GM18861 (cell line): Measurements from ENCODE around the gene KRTAP10-10.
"Not testable (repeated sequence)": the region's sequence is repeated elsewhere in the genome, so short reads cannot be mapped to it uniquely, and the experiment has no call there.

Source experiments
- ATAC-seq: cut with Tn5 transposase; IDR thresholded peaks from one replicate; pipeline ENCODE4 v1.9.1; 2021; ENCODE audit not compliant: unreplicated experiment

Gene KRTAP10-10

GRCh38 chr21:44637018-44637850 lies at the start of gene KRTAP10-10:
Gene KRTAP10-10, plus strand, starts transcription at chr21:44637356. Its CDS starts 62 bp downstream, at chr21:44637418.
- ATAC-seq = no peak

GRCh38 chr21:44589094-44589493 lies 48.1 kb upstream of the KRTAP10-10 start:
- ATAC-seq = no peak

GRCh38 chr21:44589586-44590305 lies 47.4 kb upstream of the KRTAP10-10 start:
- no peak for ATAC-seq

GRCh38 chr21:44590311-44590721 lies 46.8 kb upstream of the KRTAP10-10 start:
- ATAC-seq = no peak

- not testable (repeated sequence) for ATAC-seq
Measured at GRCh38 chr21:44590897-44591800, 46.0 kb upstream of the KRTAP10-10 start.

- ATAC-seq = not testable (repeated sequence)
Measured at GRCh38 chr21:44591801-44592130, 45.4 kb upstream of the KRTAP10-10 start.

GRCh38 chr21:44592446-44593311 lies 44.5 kb upstream of the KRTAP10-10 start, which contains the start of gene KRTAP10-6:
Gene KRTAP10-6, minus strand, starts transcription at chr21:44592505. Its CDS starts 21 bp downstream, at chr21:44592484.
- no peak for ATAC-seq

- no peak for ATAC-seq
Measured at GRCh38 chr21:44593598-44594405, 43.4 kb upstream of the KRTAP10-10 start.

- ATAC-seq = no peak
Measured at GRCh38 chr21:44594406-44594916, 42.7 kb upstream of the KRTAP10-10 start.

GRCh38 chr21:44595524-44595923 lies 41.6 kb upstream of the KRTAP10-10 start:
- no peak for ATAC-seq

- no peak for ATAC-seq
Measured at GRCh38 chr21:44596068-44596725, 41.0 kb upstream of the KRTAP10-10 start.

GRCh38 chr21:44598061-44598460 lies 39.1 kb upstream of the KRTAP10-10 start:
- ATAC-seq = no peak

GRCh38 chr21:44599264-44600029 lies 37.7 kb upstream of the KRTAP10-10 start:
- ATAC-seq = no peak

GRCh38 chr21:44600118-44600978 lies 36.8 kb upstream of the KRTAP10-10 start, which contains the start of gene KRTAP10-7:
Gene KRTAP10-7, plus strand, starts transcription at chr21:44600597. Its CDS starts 25 bp downstream, at chr21:44600622.
- not testable (repeated sequence) for ATAC-seq

- not testable (repeated sequence) for ATAC-seq
Measured at GRCh38 chr21:44601091-44601490, 36.1 kb upstream of the KRTAP10-10 start.

- no peak for ATAC-seq
Measured at GRCh38 chr21:44601596-44602462, 35.3 kb upstream of the KRTAP10-10 start.
